ENCODE results near the gene ARHGEF37. TPM values are rescaled to one million over a fixed set of nuclear protein-coding genes. Genes with fewer than 3 reads are reported as not detected.

The ARHGEF37 gene
- total RNA-seq, 1 donor from 2014 or later = 13.5 TPM

GRCh38 chr5:149639737-149640136 lies 58.4 kb downstream of the ARHGEF37 start:
- Histone ChIP-seq H3K9me3 (no peaks in the 10 kb centered on the region), H3K4me1 (no peaks in the 10 kb centered on the region), H3K36me3 (no peaks in the 10 kb centered on the region), H3K27ac (no peak overlapping the region), H3K4me3 (no peak overlapping the region), H3K27me3 (ENCODE audit: low read depth) (no peaks in the 10 kb centered on the region)
- DNase-seq (no peak), ATAC-seq (no peak)
- intact Hi-C loops (cut with DNase I) = loop anchor here (10.0 kb wide), 1 partner anchor 185 kb away; no protein-coding TSS in a partner anchor
- TF ChIP-seq CTCF (IDR thresholded peaks at IDR 0.05) = no peak

GRCh38 chr5:149640350-149640999 lies 59.2 kb downstream of the ARHGEF37 start:
- no peak overlapping the region for H3K4me3 ChIP-seq
- no peak for ATAC-seq

GRCh38 chr5:149641000-149641576 lies 59.8 kb downstream of the ARHGEF37 start:
- no peak for DNase-seq
- Histone ChIP-seq H3K27ac (peak overlapping the region; percentile 56), H3K4me3 (peak overlapping the region; percentile 20), H3K36me3 (no peaks in the 10 kb centered on the region), H3K9me3 (no peaks in the 10 kb centered on the region), H3K4me1 (no peaks in the 10 kb centered on the region), H3K27me3 (ENCODE audit: low read depth) (no peaks in the 10 kb centered on the region)
- intact Hi-C loops (cut with DNase I) = no loop called here
- TF ChIP-seq CTCF (IDR thresholded peaks at IDR 0.05) = no peak
- ATAC-seq = peak; percentile 57 to 63

More at GRCh38 chr5:149640350-149640999, 59.2 kb downstream of the ARHGEF37 start:
- Histone ChIP-seq H3K9me3 (no peaks in the 10 kb centered on the region), H3K27ac (peak overlapping the region; percentile 56), H3K36me3 (no peaks in the 10 kb centered on the region), H3K27me3 (ENCODE audit: low read depth) (no peaks in the 10 kb centered on the region), H3K4me1 (no peaks in the 10 kb centered on the region)
- intact Hi-C loops (cut with DNase I) = no loop called here
- no peak for DNase-seq
- TF ChIP-seq CTCF (IDR thresholded peaks at IDR 0.05) = no peak

- H3K4me3 ChIP-seq = no peak overlapping the region
- H3K27me3 ChIP-seq (ENCODE audit: low read depth) = no peaks in the 10 kb centered on the region
- H3K27ac ChIP-seq = no peak overlapping the region
- no peaks in the 10 kb centered on the region for H3K9me3 ChIP-seq
- no peaks in the 10 kb centered on the region for H3K36me3 ChIP-seq
- ATAC-seq = no peak
- TF ChIP-seq CTCF (IDR thresholded peaks at IDR 0.05) = no peak
- DNase-seq = no peak
- H3K4me1 ChIP-seq = no peaks in the 10 kb centered on the region
- intact Hi-C loops (cut with DNase I) = no loop called here
These were observed 60.3 kb downstream of the ARHGEF37 start for GRCh38 chr5:149641600-149641999.

GRCh38 chr5:149643781-149644180 lies 62.5 kb downstream of the ARHGEF37 start:
- intact Hi-C loops (cut with DNase I) = no loop called here
- ATAC-seq (no peak), DNase-seq (no peak)
- H3K4me3 ChIP-seq = no peak overlapping the region
- no peaks in the 10 kb centered on the region for H3K27me3 ChIP-seq (ENCODE audit: low read depth)
- no peaks in the 10 kb centered on the region for H3K4me1 ChIP-seq
- H3K36me3 ChIP-seq = no peaks in the 10 kb centered on the region
- H3K27ac ChIP-seq = no peak overlapping the region
- no peak for TF ChIP-seq CTCF (IDR thresholded peaks at IDR 0.05)
- no peaks in the 10 kb centered on the region for H3K9me3 ChIP-seq

Data from lower lobe of right lung (tissue), 2 donors.